Measurements from ENCODE around the gene DOCK10. TPM values are rescaled to one million over a fixed set of nuclear protein-coding genes. Genes with fewer than 3 reads are reported as not detected.

DOCK10 gene
- total and polyA plus RNA-seq, 2 donors (not counting 1 experiment from before 2014, with no cell fraction given) = 20.8 to 26.3 TPM

DNA sequence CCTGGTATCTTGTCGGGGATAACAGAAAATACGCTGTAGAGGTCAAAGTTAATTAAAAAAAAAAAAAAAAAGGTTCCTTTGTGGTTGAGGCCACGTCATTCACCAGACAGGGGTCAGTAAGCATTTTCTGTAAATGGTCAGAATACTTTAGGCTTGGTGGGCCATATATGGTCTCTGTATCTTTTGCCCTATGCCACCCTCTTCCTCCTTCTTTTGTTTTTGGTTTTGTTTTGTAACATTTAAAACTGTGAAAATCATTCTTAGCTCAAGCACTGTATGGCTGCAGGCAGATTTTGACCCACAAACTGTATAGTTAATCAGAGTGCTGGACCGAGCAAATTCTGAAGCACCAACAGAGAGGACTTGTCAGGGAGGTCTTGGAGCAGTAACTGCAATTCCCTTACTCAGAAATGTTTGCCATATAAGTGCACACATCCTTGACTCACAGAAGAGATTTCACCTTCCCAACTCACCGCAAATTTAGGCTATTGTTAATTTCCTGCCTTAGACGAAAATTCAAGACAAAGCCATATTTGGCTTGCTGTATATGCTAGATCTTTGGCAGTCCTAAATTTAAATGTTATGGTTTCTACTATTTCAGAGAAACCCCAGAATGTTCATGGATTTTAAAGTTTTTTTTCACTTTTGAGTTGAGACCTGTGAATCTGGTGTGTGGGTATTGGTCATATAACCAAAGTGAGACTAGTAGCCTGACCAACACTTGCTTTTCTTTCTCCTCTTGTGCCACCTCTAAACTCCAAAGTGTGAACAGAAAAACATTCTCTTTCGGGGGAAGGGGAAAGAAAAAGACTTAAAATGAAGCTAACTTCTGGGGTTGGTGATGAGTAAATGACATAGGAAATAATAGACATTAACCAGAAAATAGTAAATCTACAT lies 65.4 kb downstream of the DOCK10 start:
- Histone ChIP-seq H3K9ac (ENCODE audit: insufficient read depth, low read length) (no peak overlapping the region), H3K36me3 (ENCODE audit: control insufficient read depth, insufficient read depth, low read length) (no peaks in the 10 kb centered on the region), H3K4me2 (ENCODE audit: extremely low read depth, insufficient read depth, low read length) (no peak overlapping the region), H3K27me3 (ENCODE audit: control insufficient read depth, insufficient read depth, low read length) (no peaks in the 10 kb centered on the region), H4K20me1 (ENCODE audit: control insufficient read depth, extremely low read depth, insufficient read depth, low read length) (no peaks in the 10 kb centered on the region), H3K4me3 (replicated peaks in 1 of 4; ENCODE audit: control extremely low read depth in 1 of 4, insufficient read depth in 1 of 4, low read depth in 3 of 4, low read length in 4 of 4) (no peak overlapping the region), H3K4me1 (ENCODE audit: control insufficient read depth, extremely low read depth, insufficient read depth, low read length) (no peaks in the 10 kb centered on the region), H3K9me3 (ENCODE audit: control insufficient read depth, insufficient read depth, low read depth, low read length) (no peaks in the 10 kb centered on the region), H2AFZ (ENCODE audit: low read length) (no peak overlapping the region), H3K27ac (ENCODE audit: insufficient read depth, low read length) (no peak overlapping the region), H3K79me2 (ENCODE audit: control insufficient read depth, insufficient read depth, low read length) (peaks cover 17% of the 10 kb centered on the region)
- TF ChIP-seq, protein P1, sequence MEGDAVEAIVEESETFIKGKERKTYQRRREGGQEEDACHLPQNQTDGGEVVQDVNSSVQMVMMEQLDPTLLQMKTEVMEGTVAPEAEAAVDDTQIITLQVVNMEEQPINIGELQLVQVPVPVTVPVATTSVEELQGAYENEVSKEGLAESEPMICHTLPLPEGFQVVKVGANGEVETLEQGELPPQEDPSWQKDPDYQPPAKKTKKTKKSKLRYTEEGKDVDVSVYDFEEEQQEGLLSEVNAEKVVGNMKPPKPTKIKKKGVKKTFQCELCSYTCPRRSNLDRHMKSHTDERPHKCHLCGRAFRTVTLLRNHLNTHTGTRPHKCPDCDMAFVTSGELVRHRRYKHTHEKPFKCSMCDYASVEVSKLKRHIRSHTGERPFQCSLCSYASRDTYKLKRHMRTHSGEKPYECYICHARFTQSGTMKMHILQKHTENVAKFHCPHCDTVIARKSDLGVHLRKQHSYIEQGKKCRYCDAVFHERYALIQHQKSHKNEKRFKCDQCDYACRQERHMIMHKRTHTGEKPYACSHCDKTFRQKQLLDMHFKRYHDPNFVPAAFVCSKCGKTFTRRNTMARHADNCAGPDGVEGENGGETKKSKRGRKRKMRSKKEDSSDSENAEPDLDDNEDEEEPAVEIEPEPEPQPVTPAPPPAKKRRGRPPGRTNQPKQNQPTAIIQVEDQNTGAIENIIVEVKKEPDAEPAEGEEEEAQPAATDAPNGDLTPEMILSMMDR (conservative IDR thresholded peaks at IDR 0.05 in 1 of 2, IDR thresholded peaks at IDR 0.05 in 1 of 2; ENCODE audit: low read depth in 1 of 2, low read length in 2 of 2) = no peak
- TF ChIP-seq EZH2 (IDR thresholded peaks at IDR 0.05; ENCODE audit: low read length, missing control alignments) = no peak
- no peak for DNase-seq (ENCODE audit: low read depth in 2 of 2)

DNA sequence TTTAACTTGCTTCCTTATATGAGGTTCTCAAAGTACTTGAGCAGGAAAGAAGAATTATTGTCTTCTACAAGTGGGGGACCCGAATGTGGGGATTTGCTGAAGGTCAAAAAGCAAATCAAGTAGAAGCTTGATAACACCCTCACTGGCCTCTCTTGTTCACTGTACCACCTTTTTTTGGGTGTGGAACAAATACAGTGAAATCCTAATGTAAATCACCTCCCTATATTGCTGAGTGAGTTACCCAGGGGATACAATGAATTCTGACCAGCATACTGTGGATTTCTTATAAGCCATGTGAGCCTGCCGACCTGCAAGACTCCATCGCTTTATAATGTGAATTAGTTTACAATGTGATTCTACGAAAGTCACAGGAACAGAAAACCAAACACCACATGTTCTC lies 66.5 kb downstream of the DOCK10 start:
- peaks cover 15% of the 10 kb centered on the region for H3K79me2 ChIP-seq (ENCODE audit: control insufficient read depth, insufficient read depth, low read length)

More for the DNA sequence above, 66.5 kb downstream of the DOCK10 start:
- TF ChIP-seq, protein P1 (conservative IDR thresholded peaks at IDR 0.05 in 1 of 2, IDR thresholded peaks at IDR 0.05 in 1 of 2; ENCODE audit: low read depth in 1 of 2, low read length in 2 of 2) = no peak
- no peak for TF ChIP-seq EZH2 (IDR thresholded peaks at IDR 0.05; ENCODE audit: low read length, missing control alignments)
- no peaks in the 10 kb centered on the region for H4K20me1 ChIP-seq (ENCODE audit: control insufficient read depth, extremely low read depth, insufficient read depth, low read length)
- H3K9ac ChIP-seq (ENCODE audit: insufficient read depth, low read length) = no peak overlapping the region
- H3K4me3 ChIP-seq (replicated peaks in 1 of 4; ENCODE audit: control extremely low read depth in 1 of 4, insufficient read depth in 1 of 4, low read depth in 3 of 4, low read length in 4 of 4) = no peak overlapping the region
- no peak overlapping the region for H2AFZ ChIP-seq (ENCODE audit: low read length)
- no peak overlapping the region for H3K4me2 ChIP-seq (ENCODE audit: extremely low read depth, insufficient read depth, low read length)
- no peaks in the 10 kb centered on the region for H3K27me3 ChIP-seq (ENCODE audit: control insufficient read depth, insufficient read depth, low read length)
- no peak overlapping the region for H3K27ac ChIP-seq (ENCODE audit: insufficient read depth, low read length)
- no peaks in the 10 kb centered on the region for H3K36me3 ChIP-seq (ENCODE audit: control insufficient read depth, insufficient read depth, low read length)
- H3K9me3 ChIP-seq (ENCODE audit: control insufficient read depth, insufficient read depth, low read depth, low read length) = no peaks in the 10 kb centered on the region
- H3K4me1 ChIP-seq (ENCODE audit: control insufficient read depth, extremely low read depth, insufficient read depth, low read length) = no peaks in the 10 kb centered on the region
- no peak for DNase-seq (ENCODE audit: low read depth in 2 of 2)
